WTC11 (cell line): ENCODE data around the gene DRD2. TPM values are rescaled to one million over a fixed set of nuclear protein-coding genes. Genes with fewer than 3 reads are reported as not detected.

Experiments used
- ATAC-seq: fragments of 200-7000 bp; cut with Tn5 transposase; 2 replicates; pipeline ENCODE4 v1.10.0; 2021; ENCODE audit warnings: mild to moderate bottlenecking, moderate library complexity
- CTCF ChIA-PET: fragments of 300-600 bp; sonication (Branson Sonifier 250); formaldehyde crosslinking; loops from one replicate; lab custom pipeline; 2021; ENCODE audit warnings: antibody characterized with exemption; lab: Charles Lee
- POLR2A ChIA-PET: fragments of 350-600 bp; sonication (Branson Sonifier 250); formaldehyde crosslinking; loops from one replicate; lab custom pipeline; 2021; ENCODE audit warnings: antibody characterized with exemption; lab: Charles Lee
- DNase-seq: peaks from one replicate; pipeline ENCODE4 v3.0.0; 2021; ENCODE audit warnings: low spot score
- H3K27ac Mint-ChIP-seq: 2 replicates; pipeline ENCODE4 v1.8.0; 2021; ENCODE audit warnings: mixed read lengths
- H3K27me3 Mint-ChIP-seq: 2 replicates; pipeline ENCODE4 v1.8.0; 2021; ENCODE audit warnings: low read depth, mild to moderate bottlenecking, moderate library complexity, mixed read lengths
- H3K36me3 Mint-ChIP-seq: 2 replicates; pipeline ENCODE4 v1.8.0; 2021; ENCODE audit warnings: mixed read lengths
- H3K4me1 Mint-ChIP-seq: 2 replicates; pipeline ENCODE4 v1.8.0; 2022; ENCODE audit warnings: mixed read lengths
- H3K4me3 Mint-ChIP-seq: 2 replicates; pipeline ENCODE4 v1.8.0; 2021; ENCODE audit warnings: mild to moderate bottlenecking, moderate library complexity, mixed read lengths
- H3K9me3 Mint-ChIP-seq: 2 replicates; pipeline ENCODE4 v1.8.0; 2021; ENCODE audit warnings: mixed read lengths
- ATF6 ChIP-seq: sonication (generic); formaldehyde crosslinking; IDR thresholded peaks from 2 replicates; pipeline ENCODE4 v1.8.1; 2023; ENCODE audit warnings: mild to moderate bottlenecking, missing genetic modification reagents
- CBFB ChIP-seq: sonication (generic); formaldehyde crosslinking; IDR thresholded peaks from 2 replicates; pipeline ENCODE4 v1.8.1; 2022; ENCODE audit warnings: mild to moderate bottlenecking, low read depth, missing genetic modification reagents
- FOXP1 ChIP-seq: sonication (generic); formaldehyde crosslinking; IDR thresholded peaks from 2 replicates; pipeline ENCODE4 v1.8.0; 2022; ENCODE audit warnings: missing genetic modification reagents, mild to moderate bottlenecking, moderate library complexity, borderline replicate concordance
- MXD4 ChIP-seq: fragments of 250-450 bp; sonication (Bioruptor Pico); IDR thresholded peaks from 2 replicates; pipeline ENCODE4 v1.8.0; 2021; ENCODE audit warnings: mild to moderate bottlenecking, moderate library complexity, borderline replicate concordance
- NFATC4 ChIP-seq: fragments of 250-450 bp; sonication (Bioruptor Pico); IDR thresholded peaks from 2 replicates; pipeline ENCODE4 v1.9.0; 2021; ENCODE audit warnings: mild to moderate bottlenecking
- NFYB ChIP-seq: sonication (generic); formaldehyde crosslinking; conservative IDR thresholded peaks from 2 replicates; pipeline ENCODE4 v1.8.0; 2022; ENCODE audit warnings: low read depth, missing genetic modification reagents
- NR2C2 ChIP-seq: sonication (generic); formaldehyde crosslinking; IDR thresholded peaks from 2 replicates; pipeline ENCODE4 v1.8.0; 2022; ENCODE audit warnings: mild to moderate bottlenecking, missing genetic modification reagents
- PRRX2 ChIP-seq: fragments of 250-450 bp; sonication (Bioruptor Pico); IDR thresholded peaks from 2 replicates; pipeline ENCODE4 v1.8.0; 2021; ENCODE audit warnings: mild to moderate bottlenecking
- SMAD4 ChIP-seq: sonication (generic); formaldehyde crosslinking; IDR thresholded peaks from 2 replicates; pipeline ENCODE4 v1.8.0; 2022; ENCODE audit warnings: mild to moderate bottlenecking, missing genetic modification reagents
- TEAD4 ChIP-seq: sonication (generic); formaldehyde crosslinking; IDR thresholded peaks from 2 replicates; pipeline ENCODE4 v1.8.0; 2022; ENCODE audit warnings: mild to moderate bottlenecking, missing genetic modification reagents
- ZNF416 ChIP-seq: fragments of 250-450 bp; sonication (Bioruptor Pico); IDR thresholded peaks from 2 replicates; pipeline ENCODE4 v1.9.0; 2021; ENCODE audit warnings: mild to moderate bottlenecking, inconsistent platforms
- ZNF423 ChIP-seq: fragments of 250-450 bp; sonication (Bioruptor Pico); IDR thresholded peaks from 2 replicates; pipeline ENCODE4 v2.1.2; 2022; ENCODE audit warnings: mild to moderate bottlenecking, moderate library complexity
- total RNA-seq: library from RNA; stranded (reverse); gene quantifications from 3 replicates; pipeline ENCODE4 v1.2.3, GENCODE V29; 2021
- TF ChIP-seq, protein P1 (sequence below): sonication (generic); formaldehyde crosslinking; IDR thresholded peaks from 2 replicates; pipeline ENCODE4 v1.8.1; 2022; ENCODE audit warnings: mild to moderate bottlenecking, missing genetic modification reagents, moderate library complexity, borderline replicate concordance
- TF ChIP-seq, protein P2 (sequence below): sonication (generic); formaldehyde crosslinking; IDR thresholded peaks from 2 replicates; pipeline ENCODE4 v1.8.0; 2023; ENCODE audit warnings: missing genetic modification reagents
- TF ChIP-seq, protein P3 (sequence below): sonication (generic); formaldehyde crosslinking; IDR thresholded peaks from 2 replicates; pipeline ENCODE4 v1.8.1; 2022; ENCODE audit warnings: low read depth, mild to moderate bottlenecking, moderate library complexity, missing genetic modification reagents, borderline replicate concordance
- TF ChIP-seq, protein P4 (sequence below): sonication (generic); formaldehyde crosslinking; IDR thresholded peaks from 2 replicates; pipeline ENCODE4 v1.8.1; 2022; ENCODE audit warnings: low read depth, missing genetic modification reagents, borderline replicate concordance
- TF ChIP-seq, protein P5 (sequence below): sonication (generic); formaldehyde crosslinking; IDR thresholded peaks from 2 replicates; pipeline ENCODE4 v1.8.0; 2023; ENCODE audit warnings: missing genetic modification reagents, mild to moderate bottlenecking, borderline replicate concordance
- TF ChIP-seq, protein P6 (sequence below): sonication (generic); formaldehyde crosslinking; IDR thresholded peaks from 2 replicates; pipeline ENCODE4 v1.8.1; 2023; ENCODE audit warnings: mild to moderate bottlenecking, missing genetic modification reagents, moderate library complexity

DRD2 gene
- total RNA-seq, 1 experiment from 2014 or later = 0.20 TPM

DNA sequence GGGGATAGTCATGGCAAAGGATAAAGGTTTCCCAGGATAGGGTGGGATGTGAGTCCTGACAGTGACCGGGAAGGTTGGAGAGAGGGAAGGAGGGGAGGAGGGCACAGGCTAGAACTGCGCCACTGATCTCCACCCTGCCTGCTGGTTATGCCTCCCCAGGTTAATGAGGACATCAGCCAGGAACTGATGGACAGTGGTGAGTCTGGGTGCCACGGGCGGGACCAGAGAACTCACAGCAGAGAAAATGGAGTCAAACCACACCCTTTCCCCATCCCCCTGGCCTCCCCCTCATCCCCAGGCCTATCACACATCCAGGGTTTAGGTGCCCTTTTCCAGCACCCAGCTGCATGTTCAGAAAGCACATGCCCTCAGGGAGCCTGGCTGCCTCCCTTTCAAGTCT lies 77.4 kb downstream of the DRD2 start:
- Mint-ChIP-seq H3K27ac (no peak overlapping the region), H3K4me1 (no peaks in the 10 kb centered on the region), H3K27me3 (no peaks in the 10 kb centered on the region; the same call in none of the 2 replicates), H3K4me3 (no peak overlapping the region), H3K36me3 (no peaks in the 10 kb centered on the region), H3K9me3 (no peaks in the 10 kb centered on the region)
- TF ChIP-seq ZNF416 = no peak
- CTCF ChIA-PET = interaction anchor here (1.0 to 1.2 kb wide), 2 partner anchors 10 to 60 kb away, joined by 3 read pairs; partner anchors contain the start of gene ANKK1
- DNase-seq = no peak
- POLR2A ChIA-PET = no interaction called here
- no peak for ATAC-seq

GRCh38 chr11:113397212-113397611 lies 78.0 kb downstream of the DRD2 start:
- no peak for DNase-seq
- Mint-ChIP-seq H3K4me3 (no peak overlapping the region), H3K27me3 (no peaks in the 10 kb centered on the region; the same call in none of the 2 replicates), H3K36me3 (no peaks in the 10 kb centered on the region), H3K4me1 (no peaks in the 10 kb centered on the region), H3K27ac (no peak overlapping the region), H3K9me3 (no peaks in the 10 kb centered on the region)
- TF ChIP-seq MXD4 (CRISPR knock-in tag) (no peak), CBFB (no peak), NFYB (CRISPR knock-in tag) (no peak), ZNF416 (no peak), FOXP1 (CRISPR knock-in tag) (no peak), NR2C2 (no peak), TEAD4 (CRISPR knock-in tag) (no peak), PRRX2 (CRISPR knock-in tag) (no peak), SMAD4 (CRISPR knock-in tag) (no peak), ATF6 (CRISPR knock-in tag) (no peak), ZNF423 (no peak), NFATC4 (CRISPR knock-in tag) (no peak)
- TF ChIP-seq, protein P1, sequence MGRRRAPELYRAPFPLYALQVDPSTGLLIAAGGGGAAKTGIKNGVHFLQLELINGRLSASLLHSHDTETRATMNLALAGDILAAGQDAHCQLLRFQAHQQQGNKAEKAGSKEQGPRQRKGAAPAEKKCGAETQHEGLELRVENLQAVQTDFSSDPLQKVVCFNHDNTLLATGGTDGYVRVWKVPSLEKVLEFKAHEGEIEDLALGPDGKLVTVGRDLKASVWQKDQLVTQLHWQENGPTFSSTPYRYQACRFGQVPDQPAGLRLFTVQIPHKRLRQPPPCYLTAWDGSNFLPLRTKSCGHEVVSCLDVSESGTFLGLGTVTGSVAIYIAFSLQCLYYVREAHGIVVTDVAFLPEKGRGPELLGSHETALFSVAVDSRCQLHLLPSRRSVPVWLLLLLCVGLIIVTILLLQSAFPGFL = no peak
- TF ChIP-seq, protein P2, sequence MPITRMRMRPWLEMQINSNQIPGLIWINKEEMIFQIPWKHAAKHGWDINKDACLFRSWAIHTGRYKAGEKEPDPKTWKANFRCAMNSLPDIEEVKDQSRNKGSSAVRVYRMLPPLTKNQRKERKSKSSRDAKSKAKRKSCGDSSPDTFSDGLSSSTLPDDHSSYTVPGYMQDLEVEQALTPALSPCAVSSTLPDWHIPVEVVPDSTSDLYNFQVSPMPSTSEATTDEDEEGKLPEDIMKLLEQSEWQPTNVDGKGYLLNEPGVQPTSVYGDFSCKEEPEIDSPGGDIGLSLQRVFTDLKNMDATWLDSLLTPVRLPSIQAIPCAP (CRISPR knock-in tag) = no peak
- TF ChIP-seq, protein P3, sequence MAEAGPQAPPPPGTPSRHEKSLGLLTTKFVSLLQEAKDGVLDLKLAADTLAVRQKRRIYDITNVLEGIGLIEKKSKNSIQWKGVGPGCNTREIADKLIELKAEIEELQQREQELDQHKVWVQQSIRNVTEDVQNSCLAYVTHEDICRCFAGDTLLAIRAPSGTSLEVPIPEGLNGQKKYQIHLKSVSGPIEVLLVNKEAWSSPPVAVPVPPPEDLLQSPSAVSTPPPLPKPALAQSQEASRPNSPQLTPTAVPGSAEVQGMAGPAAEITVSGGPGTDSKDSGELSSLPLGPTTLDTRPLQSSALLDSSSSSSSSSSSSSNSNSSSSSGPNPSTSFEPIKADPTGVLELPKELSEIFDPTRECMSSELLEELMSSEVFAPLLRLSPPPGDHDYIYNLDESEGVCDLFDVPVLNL (CRISPR knock-in tag) = no peak
- TF ChIP-seq, protein P4, sequence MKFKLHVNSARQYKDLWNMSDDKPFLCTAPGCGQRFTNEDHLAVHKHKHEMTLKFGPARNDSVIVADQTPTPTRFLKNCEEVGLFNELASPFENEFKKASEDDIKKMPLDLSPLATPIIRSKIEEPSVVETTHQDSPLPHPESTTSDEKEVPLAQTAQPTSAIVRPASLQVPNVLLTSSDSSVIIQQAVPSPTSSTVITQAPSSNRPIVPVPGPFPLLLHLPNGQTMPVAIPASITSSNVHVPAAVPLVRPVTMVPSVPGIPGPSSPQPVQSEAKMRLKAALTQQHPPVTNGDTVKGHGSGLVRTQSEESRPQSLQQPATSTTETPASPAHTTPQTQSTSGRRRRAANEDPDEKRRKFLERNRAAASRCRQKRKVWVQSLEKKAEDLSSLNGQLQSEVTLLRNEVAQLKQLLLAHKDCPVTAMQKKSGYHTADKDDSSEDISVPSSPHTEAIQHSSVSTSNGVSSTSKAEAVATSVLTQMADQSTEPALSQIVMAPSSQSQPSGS = no peak
- TF ChIP-seq, protein P5, sequence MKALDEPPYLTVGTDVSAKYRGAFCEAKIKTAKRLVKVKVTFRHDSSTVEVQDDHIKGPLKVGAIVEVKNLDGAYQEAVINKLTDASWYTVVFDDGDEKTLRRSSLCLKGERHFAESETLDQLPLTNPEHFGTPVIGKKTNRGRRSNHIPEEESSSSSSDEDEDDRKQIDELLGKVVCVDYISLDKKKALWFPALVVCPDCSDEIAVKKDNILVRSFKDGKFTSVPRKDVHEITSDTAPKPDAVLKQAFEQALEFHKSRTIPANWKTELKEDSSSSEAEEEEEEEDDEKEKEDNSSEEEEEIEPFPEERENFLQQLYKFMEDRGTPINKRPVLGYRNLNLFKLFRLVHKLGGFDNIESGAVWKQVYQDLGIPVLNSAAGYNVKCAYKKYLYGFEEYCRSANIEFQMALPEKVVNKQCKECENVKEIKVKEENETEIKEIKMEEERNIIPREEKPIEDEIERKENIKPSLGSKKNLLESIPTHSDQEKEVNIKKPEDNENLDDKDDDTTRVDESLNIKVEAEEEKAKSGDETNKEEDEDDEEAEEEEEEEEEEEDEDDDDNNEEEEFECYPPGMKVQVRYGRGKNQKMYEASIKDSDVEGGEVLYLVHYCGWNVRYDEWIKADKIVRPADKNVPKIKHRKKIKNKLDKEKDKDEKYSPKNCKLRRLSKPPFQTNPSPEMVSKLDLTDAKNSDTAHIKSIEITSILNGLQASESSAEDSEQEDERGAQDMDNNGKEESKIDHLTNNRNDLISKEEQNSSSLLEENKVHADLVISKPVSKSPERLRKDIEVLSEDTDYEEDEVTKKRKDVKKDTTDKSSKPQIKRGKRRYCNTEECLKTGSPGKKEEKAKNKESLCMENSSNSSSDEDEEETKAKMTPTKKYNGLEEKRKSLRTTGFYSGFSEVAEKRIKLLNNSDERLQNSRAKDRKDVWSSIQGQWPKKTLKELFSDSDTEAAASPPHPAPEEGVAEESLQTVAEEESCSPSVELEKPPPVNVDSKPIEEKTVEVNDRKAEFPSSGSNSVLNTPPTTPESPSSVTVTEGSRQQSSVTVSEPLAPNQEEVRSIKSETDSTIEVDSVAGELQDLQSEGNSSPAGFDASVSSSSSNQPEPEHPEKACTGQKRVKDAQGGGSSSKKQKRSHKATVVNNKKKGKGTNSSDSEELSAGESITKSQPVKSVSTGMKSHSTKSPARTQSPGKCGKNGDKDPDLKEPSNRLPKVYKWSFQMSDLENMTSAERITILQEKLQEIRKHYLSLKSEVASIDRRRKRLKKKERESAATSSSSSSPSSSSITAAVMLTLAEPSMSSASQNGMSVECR (CRISPR knock-in tag) = no peak
- TF ChIP-seq, protein P6, sequence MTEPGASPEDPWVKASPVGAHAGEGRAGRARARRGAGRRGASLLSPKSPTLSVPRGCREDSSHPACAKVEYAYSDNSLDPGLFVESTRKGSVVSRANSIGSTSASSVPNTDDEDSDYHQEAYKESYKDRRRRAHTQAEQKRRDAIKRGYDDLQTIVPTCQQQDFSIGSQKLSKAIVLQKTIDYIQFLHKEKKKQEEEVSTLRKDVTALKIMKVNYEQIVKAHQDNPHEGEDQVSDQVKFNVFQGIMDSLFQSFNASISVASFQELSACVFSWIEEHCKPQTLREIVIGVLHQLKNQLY (CRISPR knock-in tag) = no peak
- ChIA-PET POLR2A (no interaction called here), CTCF (interaction anchor here (1.2 kb wide), 1 partner anchor 60 kb away, joined by 3 read pairs; no protein-coding TSS in a partner anchor)
- ATAC-seq = no peak
